HG03175 (cell line): ENCODE data around the gene GRP.
"Not testable (repeated sequence)": the region's sequence is repeated elsewhere in the genome, so short reads cannot be mapped to it uniquely, and the experiment has no call there.

Experiments
- ATAC-seq: cut with Tn5 transposase; IDR thresholded peaks from one replicate; pipeline ENCODE4 v1.9.1; 2021; ENCODE audit warnings: mild to moderate bottlenecking, moderate library complexity; ENCODE audit not compliant: unreplicated experiment

GRP gene

GRCh38 chr18:59228351-59228750, 8.4 kb downstream of the GRP start:
- no peak for ATAC-seq

- ATAC-seq, result no peak
Measured at GRCh38 chr18:59229191-59229590, 9.2 kb downstream of the GRP start.

GRCh38 chr18:59229701-59230443, 9.9 kb downstream of the GRP start:
- ATAC-seq, result peak; percentile 45

GRCh38 chr18:59231114-59231513, 11.2 kb downstream of the GRP start:
- no peak for ATAC-seq

- ATAC-seq, result no peak
Measured at GRCh38 chr18:59231877-59232276, 11.9 kb downstream of the GRP start.

GRCh38 chr18:59232309-59233016, 12.5 kb downstream of the GRP start:
- no peak for ATAC-seq

- ATAC-seq, result no peak
Measured at GRCh38 chr18:59233017-59233410, 13.1 kb downstream of the GRP start.

- ATAC-seq, result no peak
Measured at GRCh38 chr18:59238385-59238784, 18.4 kb downstream of the GRP start.

GRCh38 chr18:59239642-59240041, 19.7 kb downstream of the GRP start:
- no peak for ATAC-seq

GRCh38 chr18:59242906-59243305, 22.9 kb downstream of the GRP start:
- no peak for ATAC-seq

- no peak for ATAC-seq
Measured at GRCh38 chr18:59246796-59247195, 26.8 kb downstream of the GRP start.

GRCh38 chr18:59249199-59249774, 29.3 kb downstream of the GRP start:
- ATAC-seq, result no peak

GRCh38 chr18:59255491-59255890, 35.5 kb downstream of the GRP start:
- ATAC-seq, result not testable (repeated sequence)

- ATAC-seq, result not testable (repeated sequence)
Measured at GRCh38 chr18:59261842-59262241, 41.9 kb downstream of the GRP start.

GRCh38 chr18:59262243-59262642, 42.3 kb downstream of the GRP start:
- ATAC-seq, result not testable (repeated sequence)

GRCh38 chr18:59263661-59264060, 43.7 kb downstream of the GRP start:
- ATAC-seq, result no peak

GRCh38 chr18:59264121-59264571, 44.2 kb downstream of the GRP start:
- no peak for ATAC-seq

GRCh38 chr18:59264651-59265245, 44.8 kb downstream of the GRP start:
- ATAC-seq, result no peak

GRCh38 chr18:59265246-59265973, 45.5 kb downstream of the GRP start:
- no peak for ATAC-seq

GRCh38 chr18:59265974-59266369, 46.0 kb downstream of the GRP start:
- no peak for ATAC-seq

- no peak for ATAC-seq
Measured at GRCh38 chr18:59266459-59266858, 46.5 kb downstream of the GRP start.
